A673 (cell line): ENCODE measurements around the gene INAFM2.

Source experiments
- CTCF ChIP-seq: fragments of 300-800, 200-600 bp; sonication (generic); conservative IDR thresholded peaks from 2 replicates; pipeline ENCODE4 v1.5.1; 2017; ENCODE audit warnings: low read depth, mild to moderate bottlenecking, antibody characterized with exemption, low read length, moderate library complexity, mixed read lengths
- EZH2 ChIP-seq: fragments of 200-600 bp; sonication (generic); IDR thresholded peaks from 2 replicates; pipeline ENCODE4 v1.6.1; 2017; ENCODE audit warnings: borderline replicate concordance, low read depth, mild to moderate bottlenecking, mixed read lengths, antibody characterized with exemption, low read length; ENCODE audit not compliant: poor library complexity, severe bottlenecking

- TF ChIP-seq CTCF (no peak), EZH2 (no peak)
Measured at GRCh38 chr15:40286794-40287193, 36.7 kb upstream of the INAFM2 start.
